IPS-20b (cell line): Measurements from ENCODE around the gene SIGLEC15.

Experiments used
- H3K27ac ChIP-seq: one replicate; pipeline ENCODE4 v1.5.1; 2013; ENCODE audit warnings: low read length
- H3K27me3 ChIP-seq: 2 replicates; pipeline ENCODE4 v1.6.1; 2013; ENCODE audit warnings: mild to moderate bottlenecking, low read length, inconsistent platforms; ENCODE audit not compliant: insufficient read depth
- H3K36me3 ChIP-seq: 2 replicates; pipeline ENCODE4 v1.6.1; 2013; ENCODE audit warnings: low read depth, mild to moderate bottlenecking, inconsistent platforms, low read length, moderate library complexity; ENCODE audit not compliant: insufficient read depth
- H3K4me1 ChIP-seq: 2 replicates; pipeline ENCODE4 v1.6.1; 2013; ENCODE audit warnings: mild to moderate bottlenecking, control low read depth, inconsistent platforms, low read length, moderate library complexity; ENCODE audit not compliant: insufficient read depth
- H3K4me3 ChIP-seq: 2 replicates; pipeline ENCODE4 v1.5.1; 2013; ENCODE audit warnings: mild to moderate bottlenecking, low read length, inconsistent platforms
- H3K9ac ChIP-seq: 2 replicates; pipeline ENCODE4 v1.6.1; 2013; ENCODE audit warnings: low read depth, mild to moderate bottlenecking, inconsistent platforms, low read length, moderate library complexity
- H3K9me3 ChIP-seq: 2 replicates; pipeline ENCODE4 v1.6.1; 2013; ENCODE audit warnings: mild to moderate bottlenecking, low read depth, low read length, inconsistent platforms; ENCODE audit not compliant: insufficient read depth

The SIGLEC15 gene

DNA sequence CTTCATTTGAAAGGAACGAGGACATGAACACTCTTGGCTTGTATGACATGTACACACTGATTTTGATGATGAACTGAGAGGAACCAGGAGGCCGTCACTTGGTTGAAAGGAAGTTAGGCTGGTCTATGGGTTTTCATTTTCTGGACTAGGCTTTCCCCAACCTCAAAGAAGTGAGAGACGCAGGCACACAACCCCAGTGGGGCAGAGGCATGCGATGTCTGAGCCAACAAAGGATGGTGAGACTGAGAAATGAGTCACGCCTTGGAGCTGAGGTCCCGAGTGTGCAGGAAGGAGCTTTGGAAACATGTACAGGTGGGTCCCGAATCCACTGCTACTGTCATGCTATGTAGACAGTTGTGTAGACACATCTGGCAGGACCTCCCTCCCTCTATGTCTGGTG lies 24.1 kb downstream of the SIGLEC15 start:
- H3K27ac ChIP-seq: no peak overlapping the region
- H3K36me3 ChIP-seq: peaks cover 29% of the 10 kb centered on the region
- H3K9ac ChIP-seq: no peak overlapping the region
- no peak overlapping the region for H3K4me3 ChIP-seq
- H3K9me3 ChIP-seq: no peaks in the 10 kb centered on the region
- H3K27me3 ChIP-seq: no peaks in the 10 kb centered on the region
- no peaks in the 10 kb centered on the region for H3K4me1 ChIP-seq

DNA sequence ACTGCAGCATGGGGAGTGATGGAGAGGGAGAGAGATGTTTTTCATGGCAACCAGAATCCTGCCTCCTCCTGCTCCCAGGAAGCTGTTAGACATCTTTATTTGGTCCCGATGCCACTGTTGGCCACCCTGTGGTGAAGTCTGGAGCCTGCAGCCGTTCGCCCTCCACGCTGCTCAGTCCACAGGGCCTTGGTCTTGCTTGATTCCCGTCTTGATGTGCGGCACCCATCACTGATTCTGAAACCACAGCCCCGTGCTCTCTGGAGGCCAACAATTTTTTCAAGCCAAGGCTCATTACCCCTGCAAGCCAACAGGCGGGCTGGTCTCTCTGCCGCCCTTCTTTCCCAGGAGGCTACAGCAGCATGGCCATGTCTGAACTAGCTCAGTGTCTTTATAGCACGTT lies 24.5 kb downstream of the SIGLEC15 start:
- Histone ChIP-seq H3K27me3 (no peaks in the 10 kb centered on the region), H3K9me3 (no peaks in the 10 kb centered on the region), H3K9ac (no peak overlapping the region), H3K27ac (no peak overlapping the region), H3K36me3 (peaks cover 32% of the 10 kb centered on the region), H3K4me3 (no peak overlapping the region), H3K4me1 (no peaks in the 10 kb centered on the region)

DNA sequence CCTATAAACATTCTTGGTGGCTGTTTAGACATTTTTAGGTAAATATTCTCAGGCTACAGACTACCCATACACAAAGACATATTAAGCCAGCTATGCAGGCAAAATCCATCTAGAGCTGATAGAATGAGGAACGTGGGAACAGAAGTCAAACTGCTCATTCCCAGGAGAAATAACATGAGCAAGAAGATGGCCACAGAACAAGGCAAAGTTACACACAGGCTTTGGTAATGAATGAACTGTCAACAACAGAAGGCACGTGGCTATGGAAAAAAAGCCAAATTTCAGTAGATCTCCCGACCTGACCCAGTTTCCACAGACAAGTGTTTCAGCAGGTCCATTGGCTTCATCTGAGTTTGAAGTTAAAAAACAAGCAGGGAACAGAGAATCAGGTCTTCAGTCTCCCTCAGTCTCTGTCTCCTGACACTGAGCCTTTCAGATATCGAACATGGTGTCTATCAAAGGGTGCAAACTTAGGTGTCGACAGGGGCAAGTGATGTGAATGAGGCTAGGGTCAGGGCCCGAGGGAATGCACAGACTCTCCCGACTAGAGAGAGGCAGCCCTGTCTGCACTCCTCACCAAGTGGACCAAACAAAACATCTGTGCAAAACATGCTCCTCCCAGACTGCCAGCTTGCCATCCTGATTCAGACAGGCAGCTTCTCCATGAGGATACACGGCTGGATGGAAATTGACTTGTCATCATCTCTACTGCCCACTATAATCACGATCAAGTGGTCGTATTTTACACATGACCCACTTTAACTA lies 25.9 kb downstream of the SIGLEC15 start:
- H3K9ac ChIP-seq: no peak overlapping the region
- no peak overlapping the region for H3K27ac ChIP-seq
- H3K9me3 ChIP-seq: no peaks in the 10 kb centered on the region
- no peaks in the 10 kb centered on the region for H3K27me3 ChIP-seq
- no peak overlapping the region for H3K4me3 ChIP-seq
- no peaks in the 10 kb centered on the region for H3K4me1 ChIP-seq
- peaks cover 45% of the 10 kb centered on the region for H3K36me3 ChIP-seq

DNA sequence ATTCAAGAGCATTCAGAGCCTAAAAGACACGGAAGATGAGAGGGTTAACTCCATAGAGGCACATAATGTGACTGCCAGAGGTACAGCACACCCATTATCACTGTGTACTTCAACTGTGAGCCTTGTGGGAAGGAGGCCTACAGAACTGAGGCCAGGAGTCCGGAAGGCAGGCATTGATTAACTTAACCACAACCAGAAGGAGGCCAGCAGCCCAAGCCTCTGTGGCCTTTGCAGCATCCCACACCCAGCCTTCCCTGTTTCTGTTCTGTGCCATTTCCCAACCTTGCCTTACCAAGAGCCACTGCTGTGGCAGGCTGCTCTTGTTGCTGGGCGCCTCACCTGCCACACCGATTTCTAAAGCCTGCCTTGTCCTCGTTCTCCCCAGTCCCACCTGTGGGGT lies 27.2 kb downstream of the SIGLEC15 start:
- H3K9ac ChIP-seq: no peak overlapping the region
- H3K4me1 ChIP-seq: no peaks in the 10 kb centered on the region
- H3K27ac ChIP-seq: no peak overlapping the region
- H3K36me3 ChIP-seq: peaks cover 53% of the 10 kb centered on the region
- H3K9me3 ChIP-seq: no peaks in the 10 kb centered on the region
- no peak overlapping the region for H3K4me3 ChIP-seq
- H3K27me3 ChIP-seq: no peaks in the 10 kb centered on the region

DNA sequence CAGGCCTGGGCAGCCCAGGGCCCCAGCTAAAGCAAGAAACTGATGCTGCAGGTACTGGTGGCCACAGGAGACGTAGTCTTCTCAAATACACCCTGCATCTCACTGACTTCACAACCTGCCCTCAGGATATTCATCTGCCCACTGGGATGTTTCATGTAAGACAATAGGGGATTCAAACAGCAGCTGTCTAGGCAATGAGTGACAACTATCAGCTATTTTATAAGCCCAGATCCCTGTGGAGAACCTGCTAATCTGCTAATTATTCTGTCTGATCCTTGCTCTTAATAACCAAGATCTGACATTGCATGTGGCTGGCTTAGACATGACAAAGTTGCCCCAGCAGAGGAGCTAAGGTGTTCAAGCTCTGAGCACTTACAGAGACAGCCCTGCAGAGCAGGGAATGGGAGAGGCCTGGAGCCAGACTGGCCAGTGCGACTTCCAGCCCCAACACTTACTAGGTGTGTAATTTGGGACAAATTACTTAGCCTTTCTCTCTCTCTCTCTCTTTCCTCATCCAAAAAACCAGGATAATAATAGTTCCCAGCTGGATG lies 28.6 kb downstream of the SIGLEC15 start:
- H3K4me1 ChIP-seq: no peaks in the 10 kb centered on the region
- H3K4me3 ChIP-seq: no peak overlapping the region
- H3K36me3 ChIP-seq: peaks cover 68% of the 10 kb centered on the region
- H3K27me3 ChIP-seq: no peaks in the 10 kb centered on the region
- H3K27ac ChIP-seq: no peak overlapping the region
- H3K9ac ChIP-seq: no peak overlapping the region
- H3K9me3 ChIP-seq: no peaks in the 10 kb centered on the region

DNA sequence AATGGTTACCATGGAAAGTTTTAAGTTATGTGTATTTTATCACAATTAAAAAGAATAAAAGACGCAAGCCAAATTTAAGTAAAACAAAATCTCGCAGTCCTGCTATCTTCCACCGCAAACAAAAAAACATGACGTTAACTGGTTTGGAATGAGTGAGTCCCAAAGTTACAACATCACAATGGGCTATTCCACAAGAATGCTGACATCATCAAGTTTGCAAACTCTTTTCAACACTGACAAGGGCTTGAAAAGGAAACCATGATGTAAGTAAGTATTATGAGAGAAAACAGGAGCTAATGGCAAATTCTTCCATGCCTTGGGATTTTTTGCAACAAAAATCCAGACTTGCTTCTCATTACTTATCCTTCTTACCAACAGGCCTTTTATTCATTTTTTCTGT lies 31.1 kb downstream of the SIGLEC15 start:
- no peak overlapping the region for H3K4me3 ChIP-seq
- no peaks in the 10 kb centered on the region for H3K9me3 ChIP-seq
- no peaks in the 10 kb centered on the region for H3K4me1 ChIP-seq
- no peak overlapping the region for H3K9ac ChIP-seq
- H3K36me3 ChIP-seq: peaks cover 71% of the 10 kb centered on the region
- H3K27me3 ChIP-seq: no peaks in the 10 kb centered on the region
- no peak overlapping the region for H3K27ac ChIP-seq

DNA sequence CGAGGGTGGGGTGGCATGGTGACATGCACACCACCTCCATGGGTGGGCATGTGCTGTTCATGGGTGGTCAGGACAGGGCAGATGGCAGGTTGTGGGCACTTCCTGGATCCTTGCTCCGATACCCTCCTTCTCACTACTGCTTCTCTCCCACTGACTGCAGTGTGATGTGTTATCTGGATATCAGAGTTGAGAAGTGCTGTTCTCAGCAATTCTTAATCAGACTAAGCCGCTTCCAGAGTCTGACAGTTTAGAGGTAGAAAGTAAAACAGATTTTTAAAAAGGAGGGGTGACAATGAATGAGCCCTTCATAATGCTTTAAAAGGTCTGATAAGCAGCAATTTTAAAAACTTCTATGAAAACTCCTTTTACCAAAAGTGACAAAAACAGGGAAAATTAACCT lies 33.9 kb downstream of the SIGLEC15 start:
- Histone ChIP-seq H3K36me3 (peaks cover 62% of the 10 kb centered on the region), H3K9ac (no peak overlapping the region), H3K4me1 (no peaks in the 10 kb centered on the region), H3K4me3 (no peak overlapping the region), H3K27ac (no peak overlapping the region), H3K27me3 (no peaks in the 10 kb centered on the region), H3K9me3 (no peaks in the 10 kb centered on the region)

DNA sequence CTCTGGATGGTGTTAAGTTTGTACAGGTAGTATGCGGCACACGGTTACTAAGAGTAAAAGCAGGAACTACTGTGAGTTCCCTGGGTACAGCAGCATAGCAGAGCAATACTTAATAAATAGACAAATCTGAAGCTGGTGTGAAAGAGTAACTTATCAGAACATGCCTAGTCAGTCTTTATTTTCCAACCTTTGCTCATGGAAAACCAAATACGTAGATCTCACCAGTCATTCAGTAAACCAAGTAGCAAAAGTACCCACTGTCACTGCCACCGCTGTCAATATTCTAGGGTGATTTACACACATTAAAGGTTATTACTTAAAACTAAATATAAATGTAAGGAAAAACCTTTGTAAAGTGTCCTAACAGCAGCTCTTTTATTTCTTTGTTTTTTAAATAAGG lies 35.0 kb downstream of the SIGLEC15 start:
- peaks cover 66% of the 10 kb centered on the region for H3K36me3 ChIP-seq
- H3K9me3 ChIP-seq: no peaks in the 10 kb centered on the region
- no peaks in the 10 kb centered on the region for H3K27me3 ChIP-seq
- H3K9ac ChIP-seq: no peak overlapping the region
- H3K27ac ChIP-seq: no peak overlapping the region
- H3K4me1 ChIP-seq: no peaks in the 10 kb centered on the region
- H3K4me3 ChIP-seq: no peak overlapping the region

DNA sequence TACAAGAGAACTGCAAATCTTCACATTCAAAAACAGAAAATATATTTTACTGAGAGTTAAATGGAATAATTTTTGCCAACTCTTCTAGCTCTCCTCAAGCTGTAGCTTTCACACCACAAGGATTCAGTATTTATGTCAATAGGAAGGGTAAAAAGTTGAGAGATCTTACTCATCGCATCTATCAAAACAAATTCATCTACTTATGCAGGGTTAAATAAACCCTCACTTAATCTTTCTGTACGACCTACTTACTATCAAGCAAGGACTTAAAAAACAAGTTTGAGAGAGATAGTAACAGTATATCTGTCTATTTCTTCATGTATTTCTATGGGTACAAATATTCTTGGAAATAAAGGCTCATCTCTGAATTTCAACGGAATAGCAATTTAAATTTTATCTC lies 35.5 kb downstream of the SIGLEC15 start:
- H3K4me3 ChIP-seq: no peak overlapping the region
- H3K27me3 ChIP-seq: no peaks in the 10 kb centered on the region
- peaks cover 64% of the 10 kb centered on the region for H3K36me3 ChIP-seq
- no peak overlapping the region for H3K27ac ChIP-seq
- no peaks in the 10 kb centered on the region for H3K9me3 ChIP-seq
- no peak overlapping the region for H3K9ac ChIP-seq
- no peaks in the 10 kb centered on the region for H3K4me1 ChIP-seq

DNA sequence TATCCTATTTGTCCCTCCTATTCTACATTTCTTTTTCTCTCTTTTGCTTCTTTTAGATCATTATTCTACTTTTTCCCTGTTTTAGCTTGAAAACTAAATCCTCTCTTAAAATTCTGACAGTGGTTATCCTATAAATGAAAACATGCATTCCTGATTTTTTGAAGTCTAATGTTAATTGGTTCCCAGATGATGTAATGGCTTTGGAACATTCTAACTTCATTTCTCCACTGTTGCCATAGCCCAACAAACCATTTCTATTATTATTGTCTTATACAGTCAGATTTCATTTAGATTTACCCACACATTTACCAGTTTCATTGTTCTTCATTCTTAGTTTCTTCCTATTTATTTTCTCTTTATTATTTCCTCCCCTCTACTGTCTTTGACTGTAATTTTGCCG lies 36.5 kb downstream of the SIGLEC15 start:
- H3K27me3 ChIP-seq: no peaks in the 10 kb centered on the region
- H3K4me3 ChIP-seq: no peak overlapping the region
- no peaks in the 10 kb centered on the region for H3K9me3 ChIP-seq
- H3K4me1 ChIP-seq: no peaks in the 10 kb centered on the region
- H3K27ac ChIP-seq: no peak overlapping the region
- H3K36me3 ChIP-seq: peaks cover 64% of the 10 kb centered on the region
- no peak overlapping the region for H3K9ac ChIP-seq

DNA sequence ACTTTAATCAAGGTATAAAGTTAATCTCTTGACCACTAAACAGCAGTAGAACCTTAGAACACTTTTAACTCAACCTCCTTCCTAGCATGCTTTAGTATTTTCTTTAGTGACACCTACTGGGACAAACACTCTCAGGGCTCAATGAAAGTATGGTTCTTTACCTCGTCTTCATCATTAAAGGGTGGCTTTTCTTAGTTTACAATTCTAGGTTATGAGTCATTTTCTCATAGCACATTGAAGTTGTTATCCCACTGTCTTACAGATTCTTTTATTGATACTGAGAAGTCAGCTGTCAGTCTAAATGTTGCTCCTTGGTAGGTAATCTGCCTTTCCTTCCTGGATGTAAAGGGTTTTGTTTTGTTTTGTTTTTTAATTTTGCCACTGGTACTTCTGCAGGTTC lies 38.0 kb downstream of the SIGLEC15 start:
- no peaks in the 10 kb centered on the region for H3K27me3 ChIP-seq
- H3K9me3 ChIP-seq: no peaks in the 10 kb centered on the region
- H3K9ac ChIP-seq: no peak overlapping the region
- H3K4me1 ChIP-seq: no peaks in the 10 kb centered on the region
- H3K36me3 ChIP-seq: peaks cover 53% of the 10 kb centered on the region
- H3K4me3 ChIP-seq: no peak overlapping the region
- H3K27ac ChIP-seq: no peak overlapping the region

DNA sequence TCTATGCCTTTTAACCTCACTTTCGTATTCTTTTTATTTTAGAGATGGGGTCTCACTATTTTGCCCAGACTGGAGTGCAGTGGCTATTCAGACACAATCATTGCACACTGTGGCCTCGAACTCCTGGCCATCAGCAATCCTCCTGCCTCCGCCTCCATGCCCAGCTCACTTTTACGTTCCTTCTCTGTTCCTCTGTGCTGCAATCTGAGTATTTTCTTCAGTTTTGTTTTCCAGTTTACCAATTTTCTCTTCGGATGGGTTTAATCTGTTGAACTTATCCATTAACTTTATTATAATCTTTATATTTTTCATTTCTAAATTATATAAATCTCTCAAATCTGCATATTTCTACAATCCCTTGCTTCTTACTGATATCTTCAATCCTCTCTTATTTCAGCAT lies 38.6 kb downstream of the SIGLEC15 start:
- H3K4me1 ChIP-seq: no peaks in the 10 kb centered on the region
- no peaks in the 10 kb centered on the region for H3K9me3 ChIP-seq
- H3K36me3 ChIP-seq: peaks cover 47% of the 10 kb centered on the region
- H3K27ac ChIP-seq: no peak overlapping the region
- no peaks in the 10 kb centered on the region for H3K27me3 ChIP-seq
- no peak overlapping the region for H3K4me3 ChIP-seq
- H3K9ac ChIP-seq: no peak overlapping the region
